Upper lobe of right lung (tissue), 1 donor: ENCODE data around the gene YTHDF1. TPM values are rescaled to one million over a fixed set of nuclear protein-coding genes. Genes with fewer than 3 reads are reported as not detected.

Source experiments
- ATAC-seq: fragments of 200-7000 bp; cut with Tn5 transposase; one replicate; pipeline ENCODE4 v1.9.1; 2020; ENCODE audit warnings: mild to moderate bottlenecking, moderate library complexity
- DNase-seq: peaks from one replicate; pipeline ENCODE4 v3.0.0-alpha.2; 2020
- H3K27ac ChIP-seq: fragments of 200-600 bp; one replicate; pipeline ENCODE4 v1.8.0; 2022
- H3K27me3 ChIP-seq: fragments of 200-600 bp; one replicate; pipeline ENCODE4 v1.8.0; 2022; ENCODE audit warnings: mild to moderate bottlenecking
- H3K36me3 ChIP-seq: fragments of 200-600 bp; one replicate; pipeline ENCODE4 v1.8.0; 2022
- H3K4me1 ChIP-seq: fragments of 200-600 bp; one replicate; pipeline ENCODE4 v1.8.0; 2022
- H3K4me3 ChIP-seq: fragments of 200-600 bp; one replicate; pipeline ENCODE4 v1.8.0; 2022; ENCODE audit warnings: mild to moderate bottlenecking
- H3K9me3 ChIP-seq: fragments of 200-600 bp; one replicate; pipeline ENCODE4 v1.8.0; 2022
- CTCF ChIP-seq: fragments of 200-600 bp; IDR thresholded peaks from one replicate; pipeline ENCODE4 v1.8.0; 2022; ENCODE audit warnings: antibody characterized with exemption
- intact Hi-C: fragments of 100-400 bp; cut with DNase I; formaldehyde crosslinking; loops from one replicate; pipeline ENCODE4 v1.11.0; 2022
- total RNA-seq: library from RNA; stranded (reverse); fragmentation: NEBNext Ultra II Directional; extraction: Animal tissue kit (Norgen Biotek cat#: 25700); gene quantifications from one replicate; pipeline ENCODE4 v1.2.1, GENCODE V29; 2021
- donor health status: DM: no; HTN: yes; CAD: no; lungs with severe emphysema.

Gene YTHDF1
- total RNA-seq, 1 donor from 2014 or later, result 36.9 TPM

- no peak overlapping the region for H3K4me3 ChIP-seq
- intact Hi-C loops, result no loop called here
- no peaks in the 10 kb centered on the region for H3K4me1 ChIP-seq
- DNase-seq, result no peak
- no peak for TF ChIP-seq CTCF
- ATAC-seq, result no peak
- H3K9me3 ChIP-seq, result no peaks in the 10 kb centered on the region
- H3K36me3 ChIP-seq, result no peaks in the 10 kb centered on the region
- H3K27ac ChIP-seq, result no peak overlapping the region
- H3K27me3 ChIP-seq, result peaks cover 30% of the 10 kb centered on the region
Observed at GRCh38 chr20:63168861-63169260, 47.1 kb downstream of the YTHDF1 start.

DNA sequence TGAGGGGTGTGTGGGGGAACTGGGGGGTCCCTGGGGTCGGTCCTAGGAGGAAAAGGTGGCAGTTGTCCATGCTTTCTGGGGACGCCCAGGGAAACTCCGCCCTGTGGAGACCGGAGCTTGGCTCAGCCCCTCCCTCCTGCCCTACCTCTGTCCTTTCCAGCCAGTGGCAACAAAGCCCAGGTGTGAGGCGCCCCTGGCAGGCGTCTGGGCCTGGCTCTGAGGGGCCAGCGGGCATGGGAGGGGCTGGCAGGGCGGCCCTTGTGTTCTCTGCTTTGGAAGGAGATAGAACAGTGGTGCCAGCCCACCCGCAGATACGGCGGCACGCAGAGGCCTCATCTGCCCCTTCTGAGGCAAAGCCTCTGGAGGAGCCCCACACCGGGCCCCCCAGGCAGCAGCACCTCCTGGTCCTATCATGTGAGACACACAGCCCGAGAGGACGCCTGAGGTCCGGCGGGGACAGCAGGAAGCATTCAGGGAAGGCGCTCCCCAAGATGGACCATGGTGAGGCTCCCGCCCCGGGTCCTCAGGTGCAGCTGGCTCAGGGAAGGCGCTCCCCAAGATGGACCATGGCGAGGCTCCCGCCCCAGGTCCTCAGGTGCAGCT is 47.9 kb downstream of the YTHDF1 start:
- TF ChIP-seq CTCF, result no peak
- intact Hi-C loops, result no loop called here
- Histone ChIP-seq H3K27me3 (peaks cover 30% of the 10 kb centered on the region), H3K27ac (no peak overlapping the region), H3K4me3 (no peak overlapping the region), H3K4me1 (no peaks in the 10 kb centered on the region), H3K9me3 (no peaks in the 10 kb centered on the region), H3K36me3 (no peaks in the 10 kb centered on the region)
- DNase-seq (no peak), ATAC-seq (no peak)

DNA sequence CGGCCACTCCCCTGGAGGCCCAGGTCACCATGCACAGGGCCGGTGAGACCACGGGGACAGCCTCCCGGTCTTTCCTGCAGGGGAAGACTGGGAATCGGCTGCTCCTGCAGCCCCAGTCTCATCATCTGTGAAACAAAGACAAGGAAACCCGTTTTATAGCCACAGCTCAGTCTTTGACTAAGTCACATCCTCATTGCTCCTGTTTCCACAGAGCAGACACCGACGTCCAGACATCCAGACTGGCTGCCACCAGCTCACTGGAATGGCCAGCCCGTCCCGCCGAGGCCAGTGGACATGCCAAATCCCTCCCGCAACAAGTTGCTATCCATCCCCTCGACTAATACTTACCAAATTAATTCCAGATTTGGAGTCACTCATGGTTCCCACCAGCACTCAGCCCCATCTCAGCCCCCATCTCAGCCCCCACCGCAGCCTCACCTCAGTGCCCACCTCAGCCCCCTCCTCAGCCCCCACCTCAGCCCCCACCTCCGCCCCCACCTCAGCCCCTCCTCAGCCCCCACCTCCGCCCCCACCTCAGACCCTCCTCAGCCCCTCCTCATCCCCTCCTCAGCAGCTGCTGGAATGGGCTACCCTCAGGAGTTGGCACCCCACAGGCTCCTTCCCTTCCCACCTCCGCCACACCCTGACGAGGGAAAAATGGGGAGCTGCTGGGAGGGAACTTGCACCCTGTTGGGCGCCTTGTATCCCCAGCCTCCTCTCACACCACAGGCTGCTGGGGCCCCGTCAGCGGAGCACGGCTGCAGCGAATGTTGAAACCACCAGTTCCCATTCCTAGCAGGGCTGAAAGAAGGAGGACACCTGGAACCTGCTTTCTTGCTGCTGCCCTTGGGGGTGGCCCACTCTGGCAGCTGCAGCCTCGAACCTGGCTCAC is 48.7 kb downstream of the YTHDF1 start:
- H3K27ac ChIP-seq, result no peak overlapping the region
- H3K4me3 ChIP-seq, result no peak overlapping the region
- DNase-seq (no peak), ATAC-seq (no peak)
- no peak for TF ChIP-seq CTCF
- peaks cover 25% of the 10 kb centered on the region for H3K27me3 ChIP-seq
- H3K4me1 ChIP-seq, result no peaks in the 10 kb centered on the region
- no peaks in the 10 kb centered on the region for H3K9me3 ChIP-seq
- H3K36me3 ChIP-seq, result no peaks in the 10 kb centered on the region
- intact Hi-C loops, result no loop called here

DNA sequence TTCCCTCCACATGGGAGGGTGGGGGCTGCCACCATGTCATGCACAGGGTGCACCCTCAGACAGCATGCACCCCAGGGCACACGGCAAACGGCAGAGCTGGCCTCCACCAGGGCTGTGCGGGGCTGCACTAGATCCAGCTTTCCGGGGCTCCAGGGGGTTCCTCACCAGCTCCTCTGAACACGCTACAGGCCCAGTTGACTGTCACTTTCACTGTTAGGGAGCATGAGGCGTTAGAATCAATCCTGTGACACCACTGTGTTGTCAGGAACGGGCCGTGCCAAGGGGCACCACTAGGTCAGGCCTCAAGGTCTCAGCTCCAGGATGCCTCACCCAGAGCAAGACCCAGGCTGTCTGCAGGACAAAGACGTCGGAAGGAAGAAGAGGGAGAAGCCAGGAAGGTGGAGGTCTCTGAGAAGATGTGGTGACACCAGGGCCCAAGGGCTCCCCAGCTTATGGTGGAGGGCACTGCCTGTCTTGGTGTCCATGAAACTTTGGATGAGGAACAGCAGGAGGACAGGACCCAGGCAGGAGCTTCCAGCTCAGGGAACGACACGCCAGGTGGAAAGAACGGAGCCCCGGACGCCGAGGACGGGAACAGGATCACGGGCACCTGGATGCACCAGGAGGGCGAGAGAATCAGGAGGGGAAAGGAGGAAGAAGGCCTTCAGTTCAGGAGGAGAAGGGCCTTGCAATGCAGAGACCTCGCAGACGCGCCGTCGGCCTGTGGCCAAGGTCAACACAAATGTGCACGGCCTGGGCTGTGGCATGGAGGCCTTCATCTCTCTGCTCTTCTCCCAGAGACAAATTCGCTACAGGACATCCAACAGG is 49.5 kb downstream of the YTHDF1 start:
- intact Hi-C loops, result no loop called here
- ATAC-seq (no peak), DNase-seq (no peak)
- no peak overlapping the region for H3K4me3 ChIP-seq
- H3K4me1 ChIP-seq, result no peaks in the 10 kb centered on the region
- TF ChIP-seq CTCF, result no peak
- H3K27ac ChIP-seq, result no peak overlapping the region
- H3K27me3 ChIP-seq, result peaks cover 25% of the 10 kb centered on the region
- H3K9me3 ChIP-seq, result no peaks in the 10 kb centered on the region
- no peaks in the 10 kb centered on the region for H3K36me3 ChIP-seq

GRCh38 chr20:63165356-63166192 is 50.4 kb downstream of the YTHDF1 start:
- no peak for TF ChIP-seq CTCF

More at GRCh38 chr20:63165356-63166192, 50.4 kb downstream of the YTHDF1 start:
- H3K4me1 ChIP-seq, result no peaks in the 10 kb centered on the region
- H3K9me3 ChIP-seq, result no peaks in the 10 kb centered on the region
- H3K27me3 ChIP-seq, result peaks cover 25% of the 10 kb centered on the region
- H3K4me3 ChIP-seq, result no peak overlapping the region
- no peak overlapping the region for H3K27ac ChIP-seq
- DNase-seq, result no peak
- intact Hi-C loops, result no loop called here
- ATAC-seq, result no peak
- no peaks in the 10 kb centered on the region for H3K36me3 ChIP-seq
